ENCODE results near the gene ATP2C2. TPM values are rescaled to one million over a fixed set of nuclear protein-coding genes. Genes with fewer than 3 reads are reported as not detected.

Gene ATP2C2
- polyA plus RNA-seq, 4 donors, result 4.0 to 45.7 (median 15.6) TPM

DNA sequence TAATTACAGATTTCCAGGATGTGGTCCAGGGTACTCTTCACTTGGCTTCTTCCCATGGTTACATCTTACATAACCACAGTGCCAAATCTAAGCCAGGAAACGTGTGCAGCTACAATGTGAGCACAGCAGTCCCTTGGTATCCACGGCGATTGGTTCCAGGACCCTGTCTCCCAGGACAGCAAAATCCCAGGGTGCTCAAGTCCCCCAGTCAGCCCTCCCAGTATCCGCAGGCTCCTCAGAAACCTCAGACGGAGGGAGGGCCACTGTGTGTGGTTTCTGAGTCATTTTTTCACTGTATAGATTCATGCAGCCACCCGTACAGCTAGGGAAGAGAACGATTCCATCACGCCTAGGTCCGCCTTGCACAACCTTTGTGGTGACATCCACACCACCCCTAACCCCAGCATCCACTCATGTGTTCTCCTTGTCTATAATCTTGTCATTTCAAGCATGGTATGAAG lies 11.1 kb upstream of the ATP2C2 start:
- 58 to 73% (median 65%) methylated on average over 9 of the region's 9 CpGs for WGBS, 3 donors
- no peak for FAIRE-seq
- Histone ChIP-seq H3K27ac (ENCODE audit: low read depth in 1 of 3, low read length in 2 of 3) (no peak overlapping the region), H3K27me3 (ENCODE audit: control insufficient read depth in 3 of 3, insufficient read depth in 3 of 3, low read length in 3 of 3) (no peaks in the 10 kb centered on the region), H3K36me3 (ENCODE audit: control insufficient read depth in 3 of 3, insufficient read depth in 2 of 3, low read depth in 1 of 3, low read length in 3 of 3) (no peaks in the 10 kb centered on the region), H3K9me3 (ENCODE audit: control insufficient read depth in 2 of 2, insufficient read depth in 1 of 2, low read depth in 1 of 2, low read length in 1 of 2) (no peaks in the 10 kb centered on the region), H3K4me1 (ENCODE audit: control insufficient read depth in 3 of 3, insufficient read depth in 2 of 3, low read depth in 1 of 3, low read length in 2 of 3) (peaks cover 1 to 8% (median 4%) of the 10 kb centered on the region in 3 donors), H3K4me3 (ENCODE audit: low read depth in 1 of 3, low read length in 3 of 3) (no peak overlapping the region)
- no peak for DNase-seq

- no peaks in the 10 kb centered on the region for H3K27me3 ChIP-seq (ENCODE audit: control insufficient read depth in 3 of 3, insufficient read depth in 3 of 3, low read length in 3 of 3)
- peaks cover 1 to 8% (median 4%) of the 10 kb centered on the region in 3 donors for H3K4me1 ChIP-seq (ENCODE audit: control insufficient read depth in 3 of 3, insufficient read depth in 2 of 3, low read depth in 1 of 3, low read length in 2 of 3)
- peak overlapping the region in 1 of 3 donors; percentile 64 for H3K27ac ChIP-seq (ENCODE audit: low read depth in 1 of 3, low read length in 2 of 3)
- DNase-seq, result peak; percentile 43 to 77
- H3K4me3 ChIP-seq (ENCODE audit: low read depth in 1 of 3, low read length in 3 of 3), result no peak overlapping the region
- H3K36me3 ChIP-seq (ENCODE audit: control insufficient read depth in 3 of 3, insufficient read depth in 2 of 3, low read depth in 1 of 3, low read length in 3 of 3), result no peaks in the 10 kb centered on the region
- no peaks in the 10 kb centered on the region for H3K9me3 ChIP-seq (ENCODE audit: control insufficient read depth in 2 of 2, insufficient read depth in 1 of 2, low read depth in 1 of 2, low read length in 1 of 2)
- 44 to 69% (median 49%) methylated on average over 14 of the region's 14 CpGs for WGBS, 3 donors
- FAIRE-seq, result no peak
These were observed 9.6 kb upstream of the ATP2C2 start for GRCh38 chr16:84358601-84359295.

DNA sequence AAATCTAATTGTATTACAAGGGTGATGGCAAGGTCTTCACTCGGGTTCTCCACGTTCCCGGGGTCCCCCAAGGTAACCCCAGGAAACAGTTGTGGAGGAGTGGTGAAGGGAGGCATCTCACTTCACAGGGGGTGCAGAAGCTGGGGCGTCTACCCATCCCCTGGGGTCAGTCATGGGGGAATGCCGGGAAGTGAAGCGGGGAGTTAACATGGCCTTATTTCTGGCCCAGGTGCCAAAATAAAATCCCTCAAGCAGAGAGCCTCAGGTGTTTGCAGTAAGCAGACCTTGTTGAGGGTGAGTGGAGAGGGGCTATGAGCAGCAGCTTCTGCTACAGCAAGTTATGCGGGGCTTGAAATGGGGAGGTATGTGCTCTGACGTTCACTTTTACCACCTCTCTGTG lies 9.0 kb upstream of the ATP2C2 start:
- H3K36me3 ChIP-seq (ENCODE audit: control insufficient read depth in 3 of 3, insufficient read depth in 2 of 3, low read depth in 1 of 3, low read length in 3 of 3), result no peaks in the 10 kb centered on the region
- no peak overlapping the region for H3K27ac ChIP-seq (ENCODE audit: low read depth in 1 of 3, low read length in 2 of 3)
- H3K4me1 ChIP-seq (ENCODE audit: control insufficient read depth in 3 of 3, insufficient read depth in 2 of 3, low read depth in 1 of 3, low read length in 2 of 3), result peaks cover 1 to 8% (median 4%) of the 10 kb centered on the region in 3 donors
- FAIRE-seq (no peak), DNase-seq (no peak)
- WGBS, 3 donors, result 51 to 77% (median 62%) methylated on average over 7 to 8 of the region's 8 CpGs
- peaks cover 0 to 3% (median 0%) of the 10 kb centered on the region in 3 donors for H3K27me3 ChIP-seq (ENCODE audit: control insufficient read depth in 3 of 3, insufficient read depth in 3 of 3, low read length in 3 of 3)
- H3K4me3 ChIP-seq (ENCODE audit: low read depth in 1 of 3, low read length in 3 of 3), result no peak overlapping the region
- H3K9me3 ChIP-seq (ENCODE audit: control insufficient read depth in 2 of 2, insufficient read depth in 1 of 2, low read depth in 1 of 2, low read length in 1 of 2), result no peaks in the 10 kb centered on the region

- FAIRE-seq, result no peak
- WGBS, 3 donors, result 76 to 89% (median 79%) methylated on average over 15 of the region's 15 CpGs
- Histone ChIP-seq H3K4me3 (ENCODE audit: low read depth in 1 of 3, low read length in 3 of 3) (no peak overlapping the region), H3K36me3 (ENCODE audit: control insufficient read depth in 3 of 3, insufficient read depth in 2 of 3, low read depth in 1 of 3, low read length in 3 of 3) (no peaks in the 10 kb centered on the region), H3K9me3 (ENCODE audit: control insufficient read depth in 2 of 2, insufficient read depth in 1 of 2, low read depth in 1 of 2, low read length in 1 of 2) (no peaks in the 10 kb centered on the region), H3K4me1 (ENCODE audit: control insufficient read depth in 3 of 3, insufficient read depth in 2 of 3, low read depth in 1 of 3, low read length in 2 of 3) (peaks cover 1 to 8% (median 4%) of the 10 kb centered on the region in 3 donors), H3K27me3 (ENCODE audit: control insufficient read depth in 3 of 3, insufficient read depth in 3 of 3, low read length in 3 of 3) (peaks cover 0 to 3% (median 0%) of the 10 kb centered on the region in 3 donors), H3K27ac (ENCODE audit: low read depth in 1 of 3, low read length in 2 of 3) (no peak overlapping the region)
- no peak for DNase-seq
These were observed 8.2 kb upstream of the ATP2C2 start for GRCh38 chr16:84360170-84360569.

GRCh38 chr16:84360748-84361147 lies 7.6 kb upstream of the ATP2C2 start:
- H3K9me3 ChIP-seq (ENCODE audit: control insufficient read depth in 2 of 2, insufficient read depth in 1 of 2, low read depth in 1 of 2, low read length in 1 of 2), result no peaks in the 10 kb centered on the region
- 75 to 92% (median 83%) methylated on average over 4 of the region's 4 CpGs for WGBS, 3 donors
- H3K27me3 ChIP-seq (ENCODE audit: control insufficient read depth in 3 of 3, insufficient read depth in 3 of 3, low read length in 3 of 3), result peaks cover 0 to 3% (median 0%) of the 10 kb centered on the region in 3 donors
- FAIRE-seq, result no peak
- H3K27ac ChIP-seq (ENCODE audit: low read depth in 1 of 3, low read length in 2 of 3), result no peak overlapping the region
- H3K4me1 ChIP-seq (ENCODE audit: control insufficient read depth in 3 of 3, insufficient read depth in 2 of 3, low read depth in 1 of 3, low read length in 2 of 3), result peaks cover 1 to 8% (median 4%) of the 10 kb centered on the region in 3 donors
- no peak overlapping the region for H3K4me3 ChIP-seq (ENCODE audit: low read depth in 1 of 3, low read length in 3 of 3)
- no peak for DNase-seq
- H3K36me3 ChIP-seq (ENCODE audit: control insufficient read depth in 3 of 3, insufficient read depth in 2 of 3, low read depth in 1 of 3, low read length in 3 of 3), result no peaks in the 10 kb centered on the region

- Histone ChIP-seq H3K27ac (ENCODE audit: low read depth in 1 of 3, low read length in 2 of 3) (no peak overlapping the region), H3K27me3 (ENCODE audit: control insufficient read depth in 3 of 3, insufficient read depth in 3 of 3, low read length in 3 of 3) (peaks cover 0 to 4% (median 3%) of the 10 kb centered on the region in 3 donors), H3K4me3 (ENCODE audit: low read depth in 1 of 3, low read length in 3 of 3) (no peak overlapping the region), H3K36me3 (ENCODE audit: control insufficient read depth in 3 of 3, insufficient read depth in 2 of 3, low read depth in 1 of 3, low read length in 3 of 3) (no peaks in the 10 kb centered on the region), H3K4me1 (ENCODE audit: control insufficient read depth in 3 of 3, insufficient read depth in 2 of 3, low read depth in 1 of 3, low read length in 2 of 3) (peaks cover 0 to 8% (median 1%) of the 10 kb centered on the region in 3 donors), H3K9me3 (ENCODE audit: control insufficient read depth in 2 of 2, insufficient read depth in 1 of 2, low read depth in 1 of 2, low read length in 1 of 2) (no peaks in the 10 kb centered on the region)
- FAIRE-seq (no peak), DNase-seq (no peak)
- WGBS, 3 donors, result 55 to 74% (median 70%) methylated on average over 5 of the region's 5 CpGs
These were observed 6.8 kb upstream of the ATP2C2 start for GRCh38 chr16:84361546-84361945.

GRCh38 chr16:84362471-84362941 lies 5.8 kb upstream of the ATP2C2 start:
- Histone ChIP-seq H3K27me3 (ENCODE audit: control insufficient read depth in 3 of 3, insufficient read depth in 3 of 3, low read length in 3 of 3) (peaks cover 0 to 11% (median 7%) of the 10 kb centered on the region in 3 donors), H3K27ac (ENCODE audit: low read depth in 1 of 3, low read length in 2 of 3) (peak overlapping the region in 1 of 3 donors; percentile 19), H3K9me3 (ENCODE audit: control insufficient read depth in 2 of 2, insufficient read depth in 1 of 2, low read depth in 1 of 2, low read length in 1 of 2) (no peaks in the 10 kb centered on the region), H3K4me3 (ENCODE audit: low read depth in 1 of 3, low read length in 3 of 3) (no peak overlapping the region), H3K4me1 (ENCODE audit: control insufficient read depth in 3 of 3, insufficient read depth in 2 of 3, low read depth in 1 of 3, low read length in 2 of 3) (peaks cover 0 to 8% (median 0%) of the 10 kb centered on the region in 3 donors), H3K36me3 (ENCODE audit: control insufficient read depth in 3 of 3, insufficient read depth in 2 of 3, low read depth in 1 of 3, low read length in 3 of 3) (no peaks in the 10 kb centered on the region)
- FAIRE-seq, result no peak
- DNase-seq, result peak in 1 of 2 donors; percentile 41
- WGBS, 3 donors, result 25 to 63% (median 58%) methylated on average over 12 to 13 of the region's 13 CpGs

DNA sequence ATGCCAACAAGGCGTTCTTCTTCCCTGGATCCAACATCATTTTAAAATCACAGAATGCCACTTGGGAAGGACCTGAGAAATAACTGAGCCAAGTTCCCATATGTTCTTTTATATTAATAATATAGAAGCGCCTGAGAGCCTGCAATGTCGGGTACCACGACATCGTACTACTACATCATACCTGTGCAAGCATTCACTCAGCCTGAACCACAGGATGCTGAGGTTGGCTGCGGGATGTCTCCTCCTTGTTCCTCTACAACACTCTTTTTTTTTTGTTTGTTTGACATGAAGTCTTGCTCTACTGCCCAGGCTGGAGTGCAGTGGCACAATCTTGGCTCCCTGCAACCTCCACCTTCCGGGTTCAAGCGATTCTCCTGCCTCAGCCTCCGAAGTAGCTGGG lies 2.1 kb upstream of the ATP2C2 start:
- Histone ChIP-seq H3K27me3 (ENCODE audit: control insufficient read depth in 3 of 3, insufficient read depth in 3 of 3, low read length in 3 of 3) (peaks cover 0 to 17% (median 12%) of the 10 kb centered on the region in 3 donors), H3K4me3 (ENCODE audit: low read depth in 1 of 3, low read length in 3 of 3) (no peak overlapping the region), H3K27ac (ENCODE audit: low read depth in 1 of 3, low read length in 2 of 3) (no peak overlapping the region), H3K9me3 (ENCODE audit: control insufficient read depth in 2 of 2, insufficient read depth in 1 of 2, low read depth in 1 of 2, low read length in 1 of 2) (no peaks in the 10 kb centered on the region), H3K4me1 (ENCODE audit: control insufficient read depth in 3 of 3, insufficient read depth in 2 of 3, low read depth in 1 of 3, low read length in 2 of 3) (peaks cover 0 to 19% (median 4%) of the 10 kb centered on the region in 3 donors), H3K36me3 (ENCODE audit: control insufficient read depth in 3 of 3, insufficient read depth in 2 of 3, low read depth in 1 of 3, low read length in 3 of 3) (no peaks in the 10 kb centered on the region)
- WGBS, 3 donors, result 84 to 88% (median 85%) methylated on average over 9 of the region's 9 CpGs
- DNase-seq (no peak), FAIRE-seq (no peak)

All from small intestine (tissue), 7 donors.